ENCODE measurements around the gene HYCC1. TPM values are rescaled to one million over a fixed set of nuclear protein-coding genes. Genes with fewer than 3 reads are reported as not detected.

HYCC1 gene
- total RNA-seq, 4 donors from 2014 or later = 26.9 to 72.9 (median 55.0) TPM

- no peak for TF ChIP-seq CTCF (IDR thresholded peaks at IDR 0.05; ENCODE audit: low read depth)
Observed at GRCh38 chr7:23027261-23027660, 13.3 kb upstream of the HYCC1 start.

GRCh38 chr7:23026164-23026563 is 12.2 kb upstream of the HYCC1 start:
- TF ChIP-seq CTCF (IDR thresholded peaks at IDR 0.05; ENCODE audit: low read depth) = no peak

- TF ChIP-seq CTCF (IDR thresholded peaks at IDR 0.05; ENCODE audit: low read depth) = no peak
Observed at GRCh38 chr7:23024454-23024853, 10.5 kb upstream of the HYCC1 start.

- TF ChIP-seq CTCF (IDR thresholded peaks at IDR 0.05; ENCODE audit: low read depth) = no peak
Observed at GRCh38 chr7:23022851-23023250, 8.9 kb upstream of the HYCC1 start.

- no peak for TF ChIP-seq CTCF (IDR thresholded peaks at IDR 0.05; ENCODE audit: low read depth)
Observed at GRCh38 chr7:23022258-23022769, 8.4 kb upstream of the HYCC1 start.

- TF ChIP-seq CTCF (IDR thresholded peaks at IDR 0.05; ENCODE audit: low read depth) = no peak
Observed at GRCh38 chr7:23021596-23021995, 7.7 kb upstream of the HYCC1 start.

GRCh38 chr7:23020742-23021401 is 6.9 kb upstream of the HYCC1 start:
- no peak for TF ChIP-seq CTCF (IDR thresholded peaks at IDR 0.05; ENCODE audit: low read depth)

All from subcutaneous adipose tissue (tissue), 4 donors.